PC-9 (cell line): ENCODE measurements around the gene FEZ2. TPM values are rescaled to one million over a fixed set of nuclear protein-coding genes. Genes with fewer than 3 reads are reported as not detected.

Experiments
- BruUV-seq: library from RNA; stranded (reverse); fragments of 400-500 nt; replicated peaks from 2 replicates; lab custom pipeline; 2021; lab: Mats Ljungman, UMichigan
- CTCF ChIA-PET: fragments of 300-600 bp; sonication (Branson Sonifier 250); formaldehyde crosslinking; loops from one replicate; lab custom pipeline; 2022; ENCODE audit warnings: antibody characterized with exemption; lab: Charles Lee
- POLR2A ChIA-PET: fragments of 300-600 bp; sonication (Branson Sonifier 250); formaldehyde crosslinking; loops from one replicate; lab custom pipeline; 2022; ENCODE audit warnings: antibody characterized with exemption; ENCODE audit not compliant: unreplicated experiment; lab: Charles Lee
- DNase-seq, 2 experiments: peaks; one replicate each; pipeline versions ENCODE4 v3.0.0 to v3.0.0-alpha.2; 2015 to 2022; ENCODE audit warnings: mixed read lengths in 1 of 2
- H2AFZ ChIP-seq: fragments of 200-600 bp; sonication (generic); 2 replicates; pipeline ENCODE4 v1.8.1; 2017; ENCODE audit warnings: antibody characterized with exemption
- H3F3A ChIP-seq: fragments of 200-600 bp; sonication (generic); 2 replicates; pipeline ENCODE4 v1.8.1; 2017; ENCODE audit warnings: antibody characterized with exemption, mild to moderate bottlenecking, low read depth; ENCODE audit not compliant: insufficient read depth
- H3K27ac ChIP-seq: fragments of 200-600 bp; sonication (generic); 2 replicates; pipeline ENCODE4 v1.6.1; 2016; ENCODE audit warnings: mixed run types
- H3K27me3 ChIP-seq: fragments of 200-600 bp; sonication (generic); 2 replicates; pipeline ENCODE4 v1.6.1; 2016; ENCODE audit warnings: low read depth, mixed run types; ENCODE audit not compliant: insufficient read depth
- H3K36me3 ChIP-seq: fragments of 200-600 bp; sonication (generic); 2 replicates; pipeline ENCODE4 v1.6.1; 2016; ENCODE audit warnings: low read depth, mixed run types
- H3K4me1 ChIP-seq: fragments of 200-600 bp; sonication (generic); replicated peaks from 2 replicates; pipeline ENCODE4 v1.6.1; 2016; ENCODE audit warnings: mixed run types; ENCODE audit not compliant: insufficient read depth
- H3K4me2 ChIP-seq: fragments of 200-600 bp; sonication (generic); 2 replicates; pipeline ENCODE4 v1.6.1; 2017; ENCODE audit warnings: mixed run types
- H3K4me3 ChIP-seq: fragments of 200-600 bp; sonication (generic); 2 replicates; pipeline ENCODE4 v1.6.1; 2016; ENCODE audit warnings: mixed run types
- H3K79me2 ChIP-seq: fragments of 200-600 bp; sonication (generic); 2 replicates; pipeline ENCODE4 v1.6.1; 2017; ENCODE audit warnings: low read depth, mixed run types
- H3K9me2 ChIP-seq: fragments of 200-600 bp; sonication (generic); 2 replicates; pipeline ENCODE4 v1.8.1; 2017; ENCODE audit warnings: mild to moderate bottlenecking; ENCODE audit not compliant: insufficient read depth
- H3K9me3 ChIP-seq: fragments of 200-600 bp; sonication (generic); 2 replicates; pipeline ENCODE4 v1.8.1; 2016; ENCODE audit warnings: low read depth; ENCODE audit not compliant: insufficient read depth
- H4K20me1 ChIP-seq: fragments of 200-600 bp; sonication (generic); 2 replicates; pipeline ENCODE4 v1.8.1; 2017; ENCODE audit not compliant: insufficient read depth
- CTCF ChIP-seq: fragments of 200-600 bp; sonication (generic); conservative IDR thresholded peaks from 2 replicates; pipeline ENCODE4 v1.6.1; 2017; ENCODE audit warnings: mixed run types, antibody characterized with exemption, mild to moderate bottlenecking, moderate library complexity
- EZH2 ChIP-seq: fragments of 200-600 bp; sonication (generic); IDR thresholded peaks from 2 replicates; pipeline ENCODE4 v1.8.0; 2017; ENCODE audit warnings: antibody characterized with exemption, low read depth
- intact Hi-C: fragments of 100-400 bp; cut with micrococcal nuclease; formaldehyde crosslinking; loops from one replicate; pipeline ENCODE4 v1.10.0; 2022; ENCODE audit not compliant: unreplicated experiment
- total RNA-seq: library from RNA; stranded (reverse); gene quantifications from 2 replicates; pipeline ENCODE4 v1.2.3, GENCODE V29; 2021

Gene FEZ2
- total RNA-seq, 1 experiment from 2014 or later, result 33.9 TPM

GRCh38 chr2:36549165-36549574 lies 48.8 kb downstream of the FEZ2 start:
- TF ChIP-seq EZH2, result no peak
- TF ChIP-seq CTCF, result no peak
- H3K27ac ChIP-seq, result no peak overlapping the region
- ChIA-PET CTCF (no interaction called here), POLR2A (interaction anchor here (0.7 kb wide), 1 partner anchor 101 kb away, joined by 6 read pairs; no protein-coding TSS in a partner anchor)
- no peak overlapping the region for H2AFZ ChIP-seq
- H3K4me3 ChIP-seq, result no peak overlapping the region
- H3K79me2 ChIP-seq, result no peaks in the 10 kb centered on the region
- DNase-seq, result no peak
- intact Hi-C loops, result loop anchor here (10.0 kb wide), 1 partner anchor 236 kb away; no protein-coding TSS in a partner anchor
- no peaks in the 10 kb centered on the region for H3K9me2 ChIP-seq
- H3K4me2 ChIP-seq, result no peak overlapping the region
- H3F3A ChIP-seq, result peaks cover 4% of the 10 kb centered on the region; the same call in 1 of the 2 replicates
- peaks cover 38% of the 10 kb centered on the region for H3K36me3 ChIP-seq
- H3K4me1 ChIP-seq, result no peaks in the 10 kb centered on the region
- TSS peak; percentile 8 for BruUV-seq
- H3K9me3 ChIP-seq, result no peaks in the 10 kb centered on the region
- H4K20me1 ChIP-seq, result no peaks in the 10 kb centered on the region
- no peaks in the 10 kb centered on the region for H3K27me3 ChIP-seq

GRCh38 chr2:36547906-36548305 lies 50.1 kb downstream of the FEZ2 start:
- DNase-seq, result no peak
- no peaks in the 10 kb centered on the region for H3K4me1 ChIP-seq
- H2AFZ ChIP-seq, result no peak overlapping the region
- POLR2A ChIA-PET, result no interaction called here
- peaks cover 31% of the 10 kb centered on the region for H3K36me3 ChIP-seq
- no peak overlapping the region for H3K4me2 ChIP-seq
- no TSS peak for BruUV-seq
- no peaks in the 10 kb centered on the region for H4K20me1 ChIP-seq
- CTCF ChIA-PET, result no interaction called here
- peaks cover 4% of the 10 kb centered on the region; the same call in 1 of the 2 replicates for H3F3A ChIP-seq
- H3K79me2 ChIP-seq, result no peaks in the 10 kb centered on the region
- H3K9me2 ChIP-seq, result no peaks in the 10 kb centered on the region
- intact Hi-C loops, result loop anchor here (10.0 kb wide), 1 partner anchor 237 kb away; no protein-coding TSS in a partner anchor
- H3K4me3 ChIP-seq, result no peak overlapping the region
- H3K27me3 ChIP-seq, result no peaks in the 10 kb centered on the region
- no peak overlapping the region for H3K27ac ChIP-seq
- H3K9me3 ChIP-seq, result no peaks in the 10 kb centered on the region
- TF ChIP-seq CTCF (no peak), EZH2 (no peak)

- Histone ChIP-seq H3K36me3 (peaks cover 29% of the 10 kb centered on the region), H3K27ac (no peak overlapping the region), H3K9me2 (no peaks in the 10 kb centered on the region), H3K27me3 (no peaks in the 10 kb centered on the region), H2AFZ (no peak overlapping the region), H3K4me3 (no peak overlapping the region), H3F3A (peaks cover 4% of the 10 kb centered on the region; the same call in 1 of the 2 replicates), H3K9me3 (no peaks in the 10 kb centered on the region), H4K20me1 (no peaks in the 10 kb centered on the region), H3K79me2 (no peaks in the 10 kb centered on the region), H3K4me1 (no peaks in the 10 kb centered on the region), H3K4me2 (no peak overlapping the region)
- TF ChIP-seq CTCF (peak; percentile 44; the same call in 1 of the 2 replicates), EZH2 (no peak)
- POLR2A ChIA-PET, result interaction anchor here (0.7 kb wide), 2 partner anchors 84 to 197 kb away, joined by 4 to 11 read pairs; no protein-coding TSS in a partner anchor
- CTCF ChIA-PET, result no interaction called here
- intact Hi-C loops, result loop anchor here (10.0 kb wide), 1 partner anchor 239 kb away; no protein-coding TSS in a partner anchor
- BruUV-seq, result no TSS peak
- no peak for DNase-seq
Measured at GRCh38 chr2:36545871-36546416, 52.0 kb downstream of the FEZ2 start.
